Suprapubic skin (tissue), 4 donors: ENCODE measurements around the gene PHLDB2. TPM values are rescaled to one million over a fixed set of nuclear protein-coding genes. Genes with fewer than 3 reads are reported as not detected.

Experiments
- DNase-seq, 2 donors: peaks; one replicate each; pipeline ENCODE4 v3.0.0-alpha.2; 2019; ENCODE audit warnings: low spot score in 2 of 2
- H3K27ac ChIP-seq: fragments of 200-600 bp; sonication (generic); one replicate; pipeline ENCODE4 v1.5.1; 2019
- H3K27me3 ChIP-seq: fragments of 200-600 bp; sonication (generic); one replicate; pipeline ENCODE4 v1.5.1; 2019
- H3K36me3 ChIP-seq: fragments of 200-600 bp; sonication (generic); one replicate; pipeline ENCODE4 v1.5.1; 2019
- H3K4me1 ChIP-seq: fragments of 200-600 bp; sonication (generic); one replicate; pipeline ENCODE4 v1.5.1; 2019
- H3K4me3 ChIP-seq: fragments of 200-600 bp; sonication (generic); one replicate; pipeline ENCODE4 v1.5.1; 2019; ENCODE audit warnings: mild to moderate bottlenecking
- H3K9me3 ChIP-seq: fragments of 200-600 bp; sonication (generic); one replicate; pipeline ENCODE4 v1.5.1; 2019
- EP300 ChIP-seq: sonication (generic); formaldehyde crosslinking; IDR thresholded peaks from one replicate; pipeline ENCODE4 v1.6.1; 2017; ENCODE audit warnings: antibody characterized with exemption
- POLR2A ChIP-seq, 2 donors: fragments of 450-650 bp; IDR thresholded peaks; one replicate each; pipeline ENCODE4 v1.6.1; 2017; ENCODE audit warnings: antibody characterized with exemption in 2 of 2, mild to moderate bottlenecking in 2 of 2, moderate library complexity in 2 of 2
- POLR2AphosphoS5 ChIP-seq, 3 donors: sonication (generic); formaldehyde crosslinking; IDR thresholded peaks; one replicate each; pipeline ENCODE4 v1.6.1; 2017; ENCODE audit warnings: antibody characterized with exemption in 3 of 3
- WGBS: methylation state at CpG from one replicate; pipeline ENCODE4 v1.1.5; 2018; 5-methylcytosine and 5-hydroxymethylcytosine counted together
- total RNA-seq, 4 donors: library from RNA; depleted of rRNA; stranded (reverse); fragments of >200 nt; gene quantifications; one replicate each; pipeline ENCODE4 v1.1.0, GENCODE V29; 2016
- TF ChIP-seq, protein P1 (sequence below), 2 donors: fragments of 200-600 bp in 1 of 2; fragments of 450-650 bp in 1 of 2; sonication (generic) in 1 of 2; IDR thresholded peaks; one replicate each; pipeline ENCODE4 v1.5.1; 2016 to 2019; ENCODE audit warnings: antibody characterized with exemption in 2 of 2, mild to moderate bottlenecking in 1 of 2, moderate library complexity in 1 of 2

PHLDB2 gene
- total RNA-seq, 4 donors from 2014 or later = 39.8 to 107 (median 60.7) TPM

DNA sequence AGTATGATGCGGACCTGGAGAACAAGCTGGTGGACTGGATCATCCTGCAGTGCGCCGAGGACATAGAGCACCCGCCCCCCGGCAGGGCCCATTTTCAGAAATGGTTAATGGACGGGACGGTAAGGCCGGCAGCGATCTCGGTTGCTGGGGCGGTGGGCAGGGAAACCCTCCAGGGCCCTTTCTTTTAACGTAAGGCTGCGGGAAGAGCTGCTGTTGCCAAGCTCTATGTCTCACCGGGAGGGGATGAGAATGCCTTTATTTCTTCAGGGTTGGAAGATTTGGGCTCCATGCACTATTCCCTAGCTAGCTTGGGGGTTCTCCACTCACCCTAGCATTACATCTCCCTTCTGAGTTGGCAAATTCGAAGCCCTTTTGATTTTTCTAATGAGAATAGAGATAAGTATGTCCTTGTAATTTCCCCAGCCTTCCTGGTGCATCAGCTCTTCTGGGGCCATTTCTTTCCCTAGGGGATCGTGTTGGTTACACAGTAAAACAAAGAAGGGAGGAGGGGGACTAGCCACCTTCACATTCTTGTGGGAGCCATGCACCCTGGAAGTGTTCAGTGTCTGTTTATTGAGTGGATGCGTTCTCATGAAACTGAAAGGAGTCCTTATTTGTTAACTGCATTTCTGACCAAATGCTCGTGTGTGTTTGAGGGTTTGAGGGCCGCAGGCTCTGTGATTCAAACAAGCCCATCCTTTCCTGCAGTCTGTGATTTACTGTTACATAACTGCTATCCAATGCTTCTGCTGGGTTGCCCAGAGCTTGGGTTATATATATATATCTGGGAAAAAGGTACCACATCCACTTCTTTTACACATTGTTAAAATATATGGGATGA, 140.6 kb downstream of the PHLDB2 start:
- Histone ChIP-seq H3K27ac (no peak overlapping the region), H3K4me3 (peak overlapping the region; percentile 49), H3K36me3 (no peaks in the 10 kb centered on the region), H3K4me1 (peaks cover 11% of the 10 kb centered on the region), H3K27me3 (peaks cover 3% of the 10 kb centered on the region), H3K9me3 (no peaks in the 10 kb centered on the region)
- no peak for TF ChIP-seq POLR2AphosphoS5 (IDR thresholded peaks at IDR 0.05)
- TF ChIP-seq, protein P1, sequence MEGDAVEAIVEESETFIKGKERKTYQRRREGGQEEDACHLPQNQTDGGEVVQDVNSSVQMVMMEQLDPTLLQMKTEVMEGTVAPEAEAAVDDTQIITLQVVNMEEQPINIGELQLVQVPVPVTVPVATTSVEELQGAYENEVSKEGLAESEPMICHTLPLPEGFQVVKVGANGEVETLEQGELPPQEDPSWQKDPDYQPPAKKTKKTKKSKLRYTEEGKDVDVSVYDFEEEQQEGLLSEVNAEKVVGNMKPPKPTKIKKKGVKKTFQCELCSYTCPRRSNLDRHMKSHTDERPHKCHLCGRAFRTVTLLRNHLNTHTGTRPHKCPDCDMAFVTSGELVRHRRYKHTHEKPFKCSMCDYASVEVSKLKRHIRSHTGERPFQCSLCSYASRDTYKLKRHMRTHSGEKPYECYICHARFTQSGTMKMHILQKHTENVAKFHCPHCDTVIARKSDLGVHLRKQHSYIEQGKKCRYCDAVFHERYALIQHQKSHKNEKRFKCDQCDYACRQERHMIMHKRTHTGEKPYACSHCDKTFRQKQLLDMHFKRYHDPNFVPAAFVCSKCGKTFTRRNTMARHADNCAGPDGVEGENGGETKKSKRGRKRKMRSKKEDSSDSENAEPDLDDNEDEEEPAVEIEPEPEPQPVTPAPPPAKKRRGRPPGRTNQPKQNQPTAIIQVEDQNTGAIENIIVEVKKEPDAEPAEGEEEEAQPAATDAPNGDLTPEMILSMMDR (IDR thresholded peaks at IDR 0.05) = no peak
- TF ChIP-seq POLR2A (IDR thresholded peaks at IDR 0.05) = no peak
- TF ChIP-seq EP300 = no peak
- 42% methylated on average over 10 of the region's 19 CpGs for WGBS
- no peak for DNase-seq

DNA sequence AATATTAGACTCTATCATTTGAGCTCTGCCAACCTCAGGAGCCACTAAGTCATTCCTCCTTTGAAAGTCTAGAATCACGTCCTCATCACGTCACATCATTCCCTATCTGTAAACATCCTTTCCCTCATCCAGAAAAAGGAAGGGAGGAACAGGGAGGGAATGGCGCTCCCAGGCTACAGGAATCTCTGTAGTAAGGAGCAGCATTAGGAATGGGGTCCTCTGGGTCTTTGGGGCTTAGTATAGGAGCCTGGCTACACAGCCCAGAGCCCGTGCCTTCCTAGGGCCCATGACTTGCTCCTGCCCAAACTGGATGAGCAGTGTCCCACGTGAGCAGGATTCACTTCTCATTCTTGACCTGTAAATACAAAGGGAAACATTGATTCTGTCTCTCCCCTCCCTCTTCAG, 141.3 kb downstream of the PHLDB2 start:
- peaks cover 11% of the 10 kb centered on the region for H3K4me1 ChIP-seq
- H3K36me3 ChIP-seq = no peaks in the 10 kb centered on the region
- DNase-seq = no peak
- 87% methylated on average over 5 of the region's 5 CpGs for WGBS
- TF ChIP-seq POLR2A (IDR thresholded peaks at IDR 0.05) (no peak), EP300 (no peak), POLR2AphosphoS5 (IDR thresholded peaks at IDR 0.05) (no peak)
- TF ChIP-seq, protein P1 (IDR thresholded peaks at IDR 0.05) = no peak
- H3K4me3 ChIP-seq = no peak overlapping the region
- H3K27ac ChIP-seq = no peak overlapping the region
- peaks cover 3% of the 10 kb centered on the region for H3K27me3 ChIP-seq
- H3K9me3 ChIP-seq = no peaks in the 10 kb centered on the region

DNA sequence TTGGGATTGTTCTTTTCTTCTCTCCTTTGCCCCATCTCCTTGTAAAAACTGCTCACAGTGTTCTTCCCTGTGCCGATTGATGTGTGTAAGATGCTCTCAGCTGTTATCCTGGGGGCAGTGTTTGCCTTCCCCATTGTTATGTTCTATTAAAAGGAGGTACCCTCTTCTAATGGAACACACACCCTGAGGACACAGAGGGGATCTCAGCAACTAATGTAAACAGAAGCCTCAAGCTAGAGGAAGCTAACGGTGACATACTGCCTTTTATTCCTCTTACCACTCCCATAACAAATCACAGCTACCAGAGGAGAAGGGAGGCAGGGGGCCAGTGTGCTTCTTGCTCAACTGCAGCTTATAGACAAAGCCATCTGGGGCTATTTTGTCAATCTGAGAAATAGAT, 141.9 kb downstream of the PHLDB2 start:
- Histone ChIP-seq H3K9me3 (no peaks in the 10 kb centered on the region), H3K36me3 (no peaks in the 10 kb centered on the region), H3K4me3 (no peak overlapping the region), H3K27ac (no peak overlapping the region), H3K4me1 (peaks cover 11% of the 10 kb centered on the region), H3K27me3 (peaks cover 3% of the 10 kb centered on the region)
- TF ChIP-seq POLR2AphosphoS5 (IDR thresholded peaks at IDR 0.05) = no peak
- TF ChIP-seq POLR2A (IDR thresholded peaks at IDR 0.05) = no peak
- no peak for TF ChIP-seq EP300
- TF ChIP-seq, protein P1 (IDR thresholded peaks at IDR 0.05) = no peak
- WGBS = 83% methylated on average over 2 of the region's 2 CpGs
- no peak for DNase-seq

DNA sequence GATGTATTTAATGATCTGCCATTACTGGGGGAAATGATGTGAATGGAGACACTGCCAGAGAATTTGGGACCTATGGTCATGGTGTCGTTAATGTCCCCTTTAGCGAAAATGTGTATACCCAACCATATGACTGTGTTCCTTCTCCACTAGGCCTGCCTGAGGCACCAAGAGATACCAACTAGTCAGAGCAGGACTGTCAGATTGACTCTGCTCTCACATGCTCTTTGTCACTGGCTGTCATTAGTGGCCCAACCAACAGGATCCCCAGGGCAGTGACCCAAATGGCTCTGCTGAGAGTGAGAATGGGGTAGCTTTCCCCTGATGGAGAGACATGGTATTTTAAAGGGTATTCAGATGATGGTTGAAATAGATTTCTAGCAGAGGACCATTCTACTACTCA, 142.5 kb downstream of the PHLDB2 start:
- H3K4me3 ChIP-seq = no peak overlapping the region
- TF ChIP-seq POLR2AphosphoS5 (IDR thresholded peaks at IDR 0.05) (no peak), EP300 (no peak)
- no peaks in the 10 kb centered on the region for H3K36me3 ChIP-seq
- H3K27ac ChIP-seq = no peak overlapping the region
- no peak for DNase-seq
- peaks cover 11% of the 10 kb centered on the region for H3K4me1 ChIP-seq
- H3K27me3 ChIP-seq = peaks cover 3% of the 10 kb centered on the region
- H3K9me3 ChIP-seq = no peaks in the 10 kb centered on the region
- 95% methylated on average over 2 of the region's 2 CpGs for WGBS

DNA sequence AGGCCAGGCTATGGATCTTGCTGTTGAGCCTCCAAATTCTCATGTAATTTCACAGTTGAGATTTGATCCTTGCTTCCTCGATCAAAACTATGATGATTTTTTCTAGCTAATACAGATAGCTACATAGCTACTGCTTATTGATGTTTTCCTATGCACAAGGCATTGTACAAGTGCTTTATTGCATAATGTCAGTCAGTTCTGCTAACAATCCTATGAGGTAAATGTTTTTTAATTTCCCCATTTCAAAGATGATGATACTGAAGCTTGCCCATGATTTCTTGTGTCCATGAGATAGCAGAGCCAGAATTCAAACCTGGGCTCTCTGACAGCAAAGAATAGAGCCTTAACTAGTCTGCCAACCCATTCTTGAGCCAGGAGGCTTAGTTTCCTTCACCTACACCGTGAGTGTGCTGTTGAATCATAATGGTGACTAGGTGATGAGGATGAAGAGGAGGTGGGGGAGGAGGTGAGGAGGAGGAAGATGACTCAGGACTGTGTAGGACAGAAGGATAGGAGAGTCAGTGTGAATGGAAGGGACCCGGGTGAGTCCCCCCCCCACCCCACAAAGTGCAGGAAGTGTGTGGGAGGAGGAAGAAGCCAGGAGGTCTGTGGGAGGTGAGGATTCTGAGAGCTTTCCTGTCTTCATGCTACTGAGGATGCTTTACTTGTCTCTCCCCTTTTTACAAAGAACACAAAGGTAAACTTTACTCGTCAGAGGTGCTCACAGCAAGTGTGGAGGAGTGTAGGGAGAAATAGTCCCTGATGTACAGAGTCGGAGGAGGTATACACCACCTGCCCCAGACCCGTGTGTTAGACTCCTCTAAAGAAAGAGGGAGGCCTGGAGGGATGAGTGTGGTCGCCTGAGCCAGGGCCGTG, 143.3 kb downstream of the PHLDB2 start:
- TF ChIP-seq EP300 (no peak), POLR2A (IDR thresholded peaks at IDR 0.05) (no peak), POLR2AphosphoS5 (IDR thresholded peaks at IDR 0.05) (no peak)
- TF ChIP-seq, protein P1 (IDR thresholded peaks at IDR 0.05) = no peak
- Histone ChIP-seq H3K36me3 (no peaks in the 10 kb centered on the region), H3K27me3 (peaks cover 3% of the 10 kb centered on the region), H3K4me1 (peaks cover 11% of the 10 kb centered on the region), H3K4me3 (no peak overlapping the region), H3K27ac (no peak overlapping the region), H3K9me3 (no peaks in the 10 kb centered on the region)
- 84% methylated on average over 8 of the region's 8 CpGs for WGBS
- no peak for DNase-seq
